GM19351 (cell line): ENCODE measurements around the gene PEPD.
"Not testable (repeated sequence)": the region's sequence is repeated elsewhere in the genome, so short reads cannot be mapped to it uniquely, and the experiment has no call there.

Experiments
- ATAC-seq: cut with Tn5 transposase; IDR thresholded peaks from one replicate; pipeline ENCODE4 v1.9.1; 2021; ENCODE audit warnings: mild to moderate bottlenecking, moderate library complexity; ENCODE audit not compliant: unreplicated experiment

PEPD gene

DNA sequence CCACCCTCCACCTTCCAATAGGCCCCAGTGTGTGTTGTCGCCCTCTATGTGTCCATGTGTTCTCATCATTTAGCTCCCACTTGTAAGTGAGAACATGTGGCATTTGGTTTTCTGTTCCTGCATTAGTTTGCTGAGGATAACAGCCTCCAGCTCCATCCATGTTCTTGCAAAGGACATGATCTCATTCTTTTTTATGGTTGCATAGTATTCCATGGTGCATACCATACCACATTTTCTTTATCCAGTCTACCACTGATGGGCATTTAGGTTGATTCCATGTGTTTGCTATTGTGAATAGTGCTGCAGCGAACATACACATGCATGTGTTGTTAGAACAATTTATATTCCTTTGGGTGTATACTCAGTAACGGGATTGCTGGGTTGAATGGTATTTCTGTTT is 42.0 kb downstream of the PEPD start:
- not testable (repeated sequence) for ATAC-seq

- ATAC-seq, result no peak
Measured at GRCh38 chr19:33477781-33478180, 43.8 kb downstream of the PEPD start.

DNA sequence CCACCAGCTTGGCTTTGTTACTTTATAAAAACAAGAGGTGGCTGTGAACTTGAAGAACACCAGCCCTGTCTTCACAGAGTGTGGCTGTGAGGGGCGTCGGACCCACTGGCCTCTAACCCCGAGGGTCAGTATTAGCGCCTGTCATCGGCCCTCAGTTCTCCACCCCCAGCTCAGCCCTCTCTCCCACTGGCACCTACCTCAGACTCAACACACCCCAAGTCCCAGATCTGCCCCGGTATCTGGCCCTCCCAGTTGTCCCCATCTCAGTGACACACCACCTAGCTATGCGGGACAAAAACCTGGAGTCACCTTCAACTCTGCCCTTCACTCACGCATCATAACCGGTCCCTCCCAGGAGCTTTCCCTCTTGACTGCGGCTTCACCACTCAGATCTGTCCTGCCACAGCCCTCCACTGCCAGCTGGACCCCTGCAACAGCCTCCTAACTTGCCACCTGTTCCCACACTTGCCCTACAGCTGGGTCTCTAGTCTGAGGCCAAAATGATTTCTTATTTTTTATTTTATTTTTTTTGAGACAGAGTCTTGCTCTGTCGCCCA is 45.4 kb downstream of the PEPD start:
- ATAC-seq, result no peak

DNA sequence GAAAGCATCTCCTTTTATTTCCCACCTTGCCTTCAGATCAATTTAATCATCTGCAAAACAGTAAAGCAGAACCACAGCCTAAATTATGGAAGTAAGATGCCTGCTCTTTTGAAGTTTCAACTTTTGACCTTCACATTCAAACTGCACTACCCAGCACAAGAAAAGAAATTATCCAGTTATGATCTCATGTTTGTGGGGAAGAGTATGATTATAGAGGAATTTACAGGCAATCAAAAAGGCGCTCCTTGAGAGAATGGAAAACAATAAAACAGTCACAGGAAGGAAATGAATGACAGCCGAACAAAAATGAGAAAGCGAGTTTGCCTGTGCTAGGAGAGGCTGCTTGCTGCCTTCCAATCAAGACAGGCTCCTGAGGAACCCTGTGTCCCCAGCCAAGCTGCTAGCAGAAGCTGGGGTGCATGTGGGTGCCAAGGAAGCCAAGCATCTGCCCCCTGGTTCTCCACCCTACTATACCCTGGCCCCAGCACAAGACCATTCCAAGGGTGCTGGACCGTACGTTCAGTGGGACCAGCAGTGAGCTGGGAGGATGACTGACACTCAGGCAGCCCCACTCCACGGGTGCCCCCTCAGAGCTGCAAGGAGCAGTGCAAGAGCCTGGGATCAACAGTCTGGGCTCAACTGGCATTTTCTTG is 47.8 kb downstream of the PEPD start:
- no peak for ATAC-seq

DNA sequence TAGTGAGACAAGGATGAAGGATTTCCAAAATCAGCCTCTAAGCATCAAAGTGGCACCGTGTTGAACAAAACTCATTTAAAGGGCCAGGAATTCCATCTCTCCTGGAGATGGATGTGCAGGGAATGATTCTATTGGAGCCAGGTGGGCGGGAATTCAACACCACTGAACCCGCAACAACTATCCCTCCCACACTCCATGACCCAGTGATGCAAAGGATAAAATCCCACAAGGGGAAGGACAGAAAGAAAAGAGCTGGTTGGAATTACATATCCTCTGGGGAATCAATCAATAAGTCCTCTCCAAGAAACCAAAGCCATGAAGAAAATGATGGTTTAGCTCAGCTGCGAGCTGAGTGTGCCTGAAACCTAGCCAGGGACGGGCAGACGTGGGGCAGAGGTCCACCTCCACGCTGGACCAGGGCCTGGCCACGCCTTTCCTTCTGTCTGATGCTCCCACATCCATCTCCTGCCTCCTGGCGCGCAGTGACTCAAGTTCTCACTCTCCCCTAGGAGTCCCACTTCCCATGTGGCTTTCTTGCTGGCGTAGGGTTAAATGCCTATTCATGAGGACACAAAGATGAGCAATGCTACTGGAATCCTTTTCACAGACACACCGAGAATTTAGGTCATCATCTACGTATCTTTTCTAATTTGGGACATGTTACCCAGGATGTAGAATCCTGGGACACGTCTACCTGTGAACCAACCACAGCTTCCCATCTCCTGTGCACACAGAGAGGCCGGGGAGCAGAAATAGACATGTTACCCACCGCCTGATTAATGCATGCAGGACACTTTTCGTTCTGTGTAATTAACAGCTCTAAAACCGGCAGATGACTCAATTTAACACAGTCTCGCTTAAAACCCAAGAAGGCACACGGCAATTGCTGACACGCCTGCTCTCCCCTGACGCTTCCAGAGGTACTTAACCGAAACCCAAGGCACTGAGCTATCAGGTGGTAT is 48.6 kb downstream of the PEPD start:
- no peak for ATAC-seq

GRCh38 chr19:33472226-33472625 is 49.4 kb downstream of the PEPD start:
- no peak for ATAC-seq

- no peak for ATAC-seq
Measured at GRCh38 chr19:33471111-33471996, 50.2 kb downstream of the PEPD start.

GRCh38 chr19:33470686-33471085 is 50.9 kb downstream of the PEPD start:
- no peak for ATAC-seq

DNA sequence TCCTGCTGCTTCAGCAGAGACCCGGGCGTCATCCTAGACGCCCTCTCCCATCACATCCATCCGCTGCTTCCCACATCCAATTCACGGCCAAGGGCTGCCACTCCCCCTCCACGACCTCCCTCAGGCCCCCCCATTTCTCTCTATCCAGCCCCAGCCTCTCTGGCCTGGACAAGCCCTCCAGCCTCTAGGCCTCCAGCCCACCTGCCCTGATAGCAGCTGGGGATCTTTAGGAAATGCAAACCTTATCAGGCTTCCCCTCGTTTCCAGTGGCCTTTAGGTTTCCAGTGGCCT is 51.6 kb downstream of the PEPD start:
- ATAC-seq, result no peak

DNA sequence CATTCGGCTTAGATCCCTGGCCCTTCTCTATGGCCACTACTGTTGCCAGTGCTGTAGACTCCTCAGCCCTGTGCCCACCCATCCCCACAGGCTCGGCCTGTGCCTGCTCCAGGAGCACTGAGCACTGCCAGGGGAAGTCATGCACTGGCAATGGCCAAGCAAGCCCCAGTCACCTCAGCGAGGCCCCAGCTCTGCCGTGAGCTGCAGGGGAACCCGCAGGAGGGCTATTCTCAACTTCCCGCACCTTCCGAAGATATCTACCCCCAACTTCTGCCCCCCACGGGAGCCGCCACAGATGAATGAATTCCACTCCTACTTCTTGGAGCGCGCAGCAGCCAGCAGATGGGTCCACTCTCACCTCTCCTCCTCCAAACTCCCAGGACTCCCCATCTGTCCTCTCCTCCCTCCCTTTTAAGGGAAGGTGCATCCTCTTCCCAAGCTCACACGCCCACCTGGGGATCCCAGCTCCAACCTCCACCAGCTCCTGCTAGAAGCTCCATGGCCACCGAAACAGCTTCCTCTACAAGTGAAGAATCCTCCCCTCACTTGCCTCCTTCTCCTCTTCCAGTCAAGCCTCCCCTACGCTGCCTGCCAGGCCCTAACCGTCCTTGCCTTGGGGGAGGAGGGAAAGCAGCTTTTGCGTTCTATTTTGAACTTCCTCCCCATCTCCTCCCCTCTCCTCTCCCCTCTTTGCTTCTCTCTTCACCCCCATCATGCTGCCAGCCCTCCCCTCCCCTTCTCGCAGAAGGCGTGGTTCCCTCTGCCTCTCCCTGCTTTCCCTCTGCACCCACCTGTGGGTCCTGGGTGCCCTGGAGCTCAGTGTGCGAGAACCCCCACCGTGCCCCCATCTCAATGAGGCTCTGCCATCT is 52.2 kb downstream of the PEPD start:
- ATAC-seq, result no peak

- no peak for ATAC-seq
Measured at GRCh38 chr19:33468361-33469170, 53.0 kb downstream of the PEPD start.

DNA sequence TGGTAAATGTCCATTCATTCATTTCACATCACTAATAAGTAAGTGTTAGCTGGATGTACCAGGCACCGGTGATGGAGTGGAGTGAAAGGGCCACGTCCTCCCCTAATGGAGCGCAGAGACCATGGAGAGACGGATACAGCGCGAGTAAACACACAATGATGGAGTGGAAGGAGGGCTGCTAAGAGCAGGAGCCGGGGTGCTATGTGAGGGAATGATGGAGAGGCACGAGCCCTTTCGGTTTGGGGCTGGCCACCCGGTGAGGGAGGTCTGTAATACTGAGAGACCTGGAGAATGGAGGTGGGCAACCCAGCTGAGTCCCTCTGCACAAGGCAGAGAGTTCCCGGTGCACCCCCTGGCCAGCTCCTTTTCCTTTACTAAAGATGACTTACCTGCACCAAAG is 53.7 kb downstream of the PEPD start:
- ATAC-seq, result no peak

DNA sequence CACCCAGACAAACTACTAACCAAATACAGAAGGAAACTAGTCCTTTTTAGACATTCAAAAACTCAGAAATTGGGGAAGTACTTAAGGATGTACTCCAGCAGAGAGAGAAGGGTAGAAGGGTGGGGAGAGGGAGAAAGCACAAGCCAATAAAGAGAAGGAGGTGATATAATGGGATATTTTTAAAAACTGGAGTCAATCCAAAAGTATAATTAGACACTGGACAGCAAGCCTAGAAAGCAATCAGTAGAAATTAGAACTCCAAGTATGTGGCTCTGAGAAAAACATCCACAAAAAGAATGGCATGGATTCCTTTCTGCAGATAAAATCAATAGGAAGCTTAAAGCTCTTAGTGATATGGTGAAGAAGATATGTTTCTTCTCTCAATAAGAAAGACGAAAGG is 55.8 kb downstream of the PEPD start:
- no peak for ATAC-seq

- no peak for ATAC-seq
Measured at GRCh38 chr19:33465371-33465770, 56.2 kb downstream of the PEPD start.

- ATAC-seq, result no peak
Measured at GRCh38 chr19:33464733-33465115, 56.9 kb downstream of the PEPD start.

GRCh38 chr19:33464010-33464732 is 57.4 kb downstream of the PEPD start:
- ATAC-seq, result no peak

DNA sequence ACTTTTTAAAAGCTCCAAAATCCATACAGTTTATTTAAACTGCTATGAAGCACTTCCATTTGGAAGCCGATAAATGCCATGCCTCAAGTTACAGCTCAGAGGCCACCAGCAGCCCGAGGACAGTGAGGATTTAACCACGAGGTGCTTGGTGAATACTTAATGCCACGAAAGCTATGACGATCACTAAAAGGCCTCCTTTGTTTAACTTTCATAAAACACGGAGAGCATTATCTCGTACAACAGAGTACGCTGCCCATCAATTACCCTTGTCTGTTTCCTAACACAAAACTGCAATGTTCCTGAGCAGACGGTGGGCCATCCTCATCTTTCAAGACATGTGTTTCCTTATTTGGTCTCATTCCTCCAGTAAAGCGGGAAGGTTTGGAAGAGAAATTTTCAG is 58.4 kb downstream of the PEPD start:
- no peak for ATAC-seq

- ATAC-seq, result no peak
Measured at GRCh38 chr19:33462112-33462791, 59.3 kb downstream of the PEPD start.
